ENCODE measurements around the gene YLPM1. TPM values are rescaled to one million over a fixed set of nuclear protein-coding genes. Genes with fewer than 3 reads are reported as not detected.

The YLPM1 gene
- total and polyA plus RNA-seq, 2 experiments from 2014 or later: 16.8 to 19.3 TPM

DNA sequence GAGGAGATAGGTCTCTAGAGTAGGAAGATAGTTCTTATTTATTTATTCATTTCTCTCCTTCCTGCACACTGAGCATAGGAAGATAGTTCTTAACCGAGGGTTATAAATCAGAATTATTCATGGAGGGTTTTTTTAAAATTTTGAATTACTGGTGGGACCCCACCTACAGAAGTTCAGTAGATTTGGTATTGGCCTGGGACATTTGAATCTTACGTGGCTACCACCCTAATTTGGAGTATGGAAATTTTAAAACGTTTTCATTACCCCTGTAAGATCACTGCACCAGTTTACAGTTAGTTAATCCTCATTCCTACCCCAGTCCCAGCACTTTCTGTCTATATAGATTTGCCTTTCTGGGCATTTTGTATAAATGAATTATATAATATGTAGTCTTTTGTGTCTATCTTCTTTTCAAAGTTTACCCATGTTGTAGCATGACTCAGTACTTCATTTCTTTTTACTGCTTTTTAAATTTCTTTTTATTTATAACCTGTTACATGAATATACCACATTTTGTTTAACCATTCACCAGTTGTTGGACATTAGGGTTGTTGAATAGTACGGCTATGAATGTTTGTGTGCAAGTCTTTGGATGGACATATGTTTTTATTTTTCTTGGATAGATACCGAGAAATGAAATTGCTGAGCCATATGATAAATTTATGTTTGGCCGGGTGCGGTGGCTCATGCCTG lies 44.9 kb downstream of the YLPM1 start:
- Histone ChIP-seq H3K4me2 (ENCODE audit: unreplicated experiment) (no peak overlapping the region), H3F3A (ENCODE audit: insufficient read depth) (peaks cover 4% of the 10 kb centered on the region; the same call in 1 of the 2 replicates), H3K27ac (no peak overlapping the region), H3K4me3 (no peak overlapping the region), H3K9ac (no peak overlapping the region), H3K9me2 (ENCODE audit: insufficient read depth) (no peaks in the 10 kb centered on the region), H3K4me1 (ENCODE audit: insufficient read depth) (no peaks in the 10 kb centered on the region), H3K79me2 (ENCODE audit: insufficient read depth) (peaks cover 23% of the 10 kb centered on the region), H4K20me1 (ENCODE audit: insufficient read depth) (no peaks in the 10 kb centered on the region), H2AFZ (no peak overlapping the region), H3K36me3 (ENCODE audit: low read depth) (peaks cover 59% of the 10 kb centered on the region), H3K9me3 (ENCODE audit: low read depth) (no peaks in the 10 kb centered on the region), H3K27me3 (replicated peaks; ENCODE audit: insufficient read depth) (no peaks in the 10 kb centered on the region)
- TF ChIP-seq EZH2 (IDR thresholded peaks at IDR 0.05; ENCODE audit: insufficient read depth, poor library complexity, severe bottlenecking) (no peak), EZH2phosphoT487 (IDR thresholded peaks at IDR 0.05; ENCODE audit: insufficient read depth, low read depth) (no peak)
- WGBS, 2 experiments (ENCODE audit: low coverage in 1 of 2, low lambda C conversion rate in 2 of 2, missing lambda C conversion rate in 2 of 2): 78 to 82% methylated on average over 7 of the region's 7 CpGs
- in situ Hi-C loops (cut with MboI): no loop called here
- no peak for DNase-seq

DNA sequence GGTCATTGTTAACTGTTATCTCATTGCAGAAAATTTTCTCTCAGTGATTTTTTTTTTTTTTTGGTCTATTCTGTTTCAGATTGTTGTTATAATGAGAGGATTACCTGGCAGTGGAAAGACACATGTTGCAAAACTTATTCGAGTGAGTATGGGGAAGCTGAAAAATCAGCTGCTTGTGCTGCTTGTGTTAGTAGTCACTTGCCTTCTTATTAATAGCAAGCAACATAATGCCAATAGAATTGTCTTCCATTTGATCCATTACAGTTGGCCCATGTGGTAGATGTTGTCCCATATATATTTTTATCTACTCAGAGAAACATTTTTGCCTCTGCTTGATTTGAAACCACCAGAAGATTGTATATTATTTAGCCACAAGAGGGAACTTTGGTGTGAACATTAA lies 53.0 kb downstream of the YLPM1 start:
- Histone ChIP-seq H3K4me3 (no peak overlapping the region), H3K27ac (no peak overlapping the region), H3K9ac (no peak overlapping the region), H3F3A (ENCODE audit: insufficient read depth) (peaks cover 8% of the 10 kb centered on the region; the same call in 1 of the 2 replicates), H3K36me3 (ENCODE audit: low read depth) (peaks cover 66% of the 10 kb centered on the region), H3K4me2 (ENCODE audit: unreplicated experiment) (no peak overlapping the region), H3K4me1 (ENCODE audit: insufficient read depth) (no peaks in the 10 kb centered on the region), H3K9me2 (ENCODE audit: insufficient read depth) (no peaks in the 10 kb centered on the region), H4K20me1 (ENCODE audit: insufficient read depth) (no peaks in the 10 kb centered on the region), H3K79me2 (ENCODE audit: insufficient read depth) (peaks cover 35% of the 10 kb centered on the region), H3K9me3 (ENCODE audit: low read depth) (no peaks in the 10 kb centered on the region), H2AFZ (no peak overlapping the region), H3K27me3 (replicated peaks; ENCODE audit: insufficient read depth) (no peaks in the 10 kb centered on the region)
- no peak for DNase-seq
- in situ Hi-C loops (cut with MboI): no loop called here
- TF ChIP-seq EZH2phosphoT487 (IDR thresholded peaks at IDR 0.05; ENCODE audit: insufficient read depth, low read depth): no peak
- no peak for TF ChIP-seq EZH2 (IDR thresholded peaks at IDR 0.05; ENCODE audit: insufficient read depth, poor library complexity, severe bottlenecking)
- 9 to 17% methylated on average over 1 of the region's 1 CpG for WGBS, 2 experiments (ENCODE audit: low coverage in 1 of 2, low lambda C conversion rate in 2 of 2, missing lambda C conversion rate in 2 of 2)

- TF ChIP-seq EZH2phosphoT487 (IDR thresholded peaks at IDR 0.05; ENCODE audit: insufficient read depth, low read depth) (no peak), EZH2 (IDR thresholded peaks at IDR 0.05; ENCODE audit: insufficient read depth, poor library complexity, severe bottlenecking) (no peak)
- Histone ChIP-seq H3K9me3 (ENCODE audit: low read depth) (no peaks in the 10 kb centered on the region), H3K27ac (no peak overlapping the region), H3K79me2 (ENCODE audit: insufficient read depth) (peaks cover 17% of the 10 kb centered on the region), H3K27me3 (replicated peaks; ENCODE audit: insufficient read depth) (no peaks in the 10 kb centered on the region), H3F3A (ENCODE audit: insufficient read depth) (peaks cover 6% of the 10 kb centered on the region), H3K4me1 (ENCODE audit: insufficient read depth) (peaks cover 7% of the 10 kb centered on the region), H3K4me2 (ENCODE audit: unreplicated experiment) (no peak overlapping the region), H3K36me3 (ENCODE audit: low read depth) (peaks cover 54% of the 10 kb centered on the region), H3K4me3 (no peak overlapping the region), H2AFZ (no peak overlapping the region), H3K9ac (no peak overlapping the region), H4K20me1 (ENCODE audit: insufficient read depth) (no peaks in the 10 kb centered on the region), H3K9me2 (ENCODE audit: insufficient read depth) (no peaks in the 10 kb centered on the region)
- WGBS, 2 experiments (ENCODE audit: low coverage in 1 of 2, low lambda C conversion rate in 2 of 2, missing lambda C conversion rate in 2 of 2): 97 to 99% methylated on average over 5 of the region's 5 CpGs
- no peak for DNase-seq
- in situ Hi-C loops (cut with MboI): no loop called here
These were observed 57.2 kb downstream of the YLPM1 start for GRCh38 chr14:74820288-74820687.

- H3K4me2 ChIP-seq (ENCODE audit: unreplicated experiment): no peak overlapping the region
- no peak overlapping the region for H3K27ac ChIP-seq
- H4K20me1 ChIP-seq (ENCODE audit: insufficient read depth): no peaks in the 10 kb centered on the region
- no peak overlapping the region for H2AFZ ChIP-seq
- H3K9ac ChIP-seq: no peak overlapping the region
- H3K36me3 ChIP-seq (ENCODE audit: low read depth): peaks cover 49% of the 10 kb centered on the region
- no peak for DNase-seq
- peaks cover 12% of the 10 kb centered on the region; the same call in 1 of the 2 replicates for H3K79me2 ChIP-seq (ENCODE audit: insufficient read depth)
- H3F3A ChIP-seq (ENCODE audit: insufficient read depth): peaks cover 6% of the 10 kb centered on the region
- in situ Hi-C loops (cut with MboI): no loop called here
- no peak overlapping the region for H3K4me3 ChIP-seq
- TF ChIP-seq EZH2 (IDR thresholded peaks at IDR 0.05; ENCODE audit: insufficient read depth, poor library complexity, severe bottlenecking) (no peak), EZH2phosphoT487 (IDR thresholded peaks at IDR 0.05; ENCODE audit: insufficient read depth, low read depth) (no peak)
- H3K9me3 ChIP-seq (ENCODE audit: low read depth): no peaks in the 10 kb centered on the region
- no peaks in the 10 kb centered on the region for H3K9me2 ChIP-seq (ENCODE audit: insufficient read depth)
- 95 to 99% methylated on average over 5 of the region's 5 CpGs for WGBS, 2 experiments (ENCODE audit: low coverage in 1 of 2, low lambda C conversion rate in 2 of 2, missing lambda C conversion rate in 2 of 2)
- no peaks in the 10 kb centered on the region for H3K27me3 ChIP-seq (replicated peaks; ENCODE audit: insufficient read depth)
- H3K4me1 ChIP-seq (ENCODE audit: insufficient read depth): peaks cover 11% of the 10 kb centered on the region
These were observed 58.3 kb downstream of the YLPM1 start for GRCh38 chr14:74821267-74821915.

Data from GM23248 (cell line).